A172 (cell line): ENCODE data around the gene SH2D3A. TPM values are rescaled to one million over a fixed set of nuclear protein-coding genes. Genes with fewer than 3 reads are reported as not detected.
"Not testable (repeated sequence)": the region's sequence is repeated elsewhere in the genome, so short reads cannot be mapped to it uniquely, and the experiment has no call there.

Experiments used
- DNase-seq: peaks from one replicate; pipeline ENCODE4 v3.0.0-alpha.2; 2015; ENCODE audit warnings: low spot score
- total RNA-seq: library from RNA; depleted of rRNA; stranded (reverse); fragments of >200 nt; shearing (Covaris generic); gene quantifications from 2 replicates; pipeline ENCODE4 v1.2.3, GENCODE V29; 2014

Gene SH2D3A
- total RNA-seq, 1 experiment from 2014 or later, result not detected

DNA sequence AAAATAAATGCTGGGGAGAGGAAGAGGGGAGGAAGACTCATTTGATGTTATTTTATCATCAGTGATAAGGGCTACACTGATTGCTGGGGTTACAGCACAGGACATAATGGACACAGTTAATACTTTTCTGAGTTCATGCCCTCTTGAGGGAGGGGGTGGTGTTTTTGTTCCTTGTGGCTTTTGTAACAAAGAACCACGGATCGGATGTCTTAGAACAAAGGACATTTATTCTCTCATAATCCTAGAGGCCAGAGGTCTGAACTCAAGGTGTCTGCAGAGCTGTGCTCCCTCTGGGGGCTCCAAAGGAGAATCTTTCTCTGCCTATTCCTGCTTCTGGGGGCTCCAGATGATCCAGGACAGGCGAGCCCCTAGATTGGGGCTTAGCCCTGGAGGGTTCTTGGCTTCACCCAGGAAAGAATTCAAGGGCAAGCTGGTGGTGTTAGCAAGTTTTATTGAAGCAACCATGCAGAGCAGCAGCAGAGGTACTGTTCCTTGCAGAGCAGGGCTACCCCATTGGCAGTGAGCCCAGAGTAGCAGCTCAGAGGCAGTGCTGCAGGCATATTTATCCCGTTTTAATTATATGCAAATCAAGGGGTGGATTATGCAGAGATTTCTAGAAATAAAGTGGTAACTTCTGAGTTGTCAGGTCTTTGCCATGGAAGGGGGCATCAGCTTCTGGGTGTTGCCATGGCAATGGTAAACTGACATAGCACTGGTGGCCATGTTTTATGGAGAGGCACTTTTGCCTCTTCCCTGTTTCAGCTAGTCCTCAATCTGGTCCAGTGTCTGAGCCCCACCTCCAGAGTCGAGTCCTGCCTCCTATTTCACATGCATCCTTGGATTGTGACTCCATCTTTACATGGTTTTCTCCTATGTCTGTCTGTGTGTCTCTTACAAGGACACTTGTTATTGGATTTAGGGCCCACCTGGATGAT lies 23.2 kb upstream of the SH2D3A start:
- no peak for DNase-seq

- DNase-seq, result no peak
Measured at GRCh38 chr19:6788896-6789295, 21.7 kb upstream of the SH2D3A start.

GRCh38 chr19:6787393-6787792 lies 20.2 kb upstream of the SH2D3A start:
- DNase-seq, result no peak

DNA sequence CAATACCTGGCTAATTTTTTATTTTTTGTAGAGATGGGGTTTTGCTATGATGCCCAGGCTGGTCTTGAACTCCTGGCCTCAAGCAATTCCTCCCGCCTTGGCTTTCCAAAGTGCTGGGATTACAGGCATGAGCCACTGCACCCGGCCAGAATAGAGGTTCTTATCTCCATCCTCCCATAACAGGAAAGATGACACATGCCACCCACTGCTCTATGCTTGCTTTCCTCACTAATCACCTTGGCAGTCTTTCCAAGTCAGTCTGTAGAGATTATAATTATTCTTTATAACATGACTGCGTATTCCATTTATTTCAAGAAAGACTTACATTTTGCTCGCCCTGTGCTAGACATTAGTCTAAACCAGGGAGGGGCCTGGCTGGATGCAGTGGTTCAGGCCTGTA lies 12.0 kb upstream of the SH2D3A start:
- DNase-seq, result peak; percentile 84

- DNase-seq, result no peak
Measured at GRCh38 chr19:6778386-6778785, 11.2 kb upstream of the SH2D3A start.

DNA sequence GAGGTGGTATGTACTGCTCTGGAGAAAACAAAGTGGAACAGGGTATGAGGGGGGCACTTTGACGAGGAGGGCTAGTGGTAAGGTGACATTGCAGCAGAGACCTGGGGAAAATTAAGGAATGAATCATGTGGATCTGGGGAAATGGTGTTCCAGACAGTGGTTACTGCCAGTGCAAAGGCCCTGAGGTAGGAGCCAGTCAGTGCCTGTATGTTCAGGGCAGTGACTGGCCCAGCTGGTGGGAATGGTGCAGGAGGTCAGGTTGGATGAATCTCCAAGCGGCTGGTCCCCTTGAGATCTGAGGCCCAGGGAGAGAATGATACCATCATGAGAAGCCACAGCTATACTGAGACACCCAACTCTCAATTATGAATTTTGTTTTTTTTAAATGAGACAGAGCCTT lies 10.2 kb upstream of the SH2D3A start:
- no peak for DNase-seq

DNA sequence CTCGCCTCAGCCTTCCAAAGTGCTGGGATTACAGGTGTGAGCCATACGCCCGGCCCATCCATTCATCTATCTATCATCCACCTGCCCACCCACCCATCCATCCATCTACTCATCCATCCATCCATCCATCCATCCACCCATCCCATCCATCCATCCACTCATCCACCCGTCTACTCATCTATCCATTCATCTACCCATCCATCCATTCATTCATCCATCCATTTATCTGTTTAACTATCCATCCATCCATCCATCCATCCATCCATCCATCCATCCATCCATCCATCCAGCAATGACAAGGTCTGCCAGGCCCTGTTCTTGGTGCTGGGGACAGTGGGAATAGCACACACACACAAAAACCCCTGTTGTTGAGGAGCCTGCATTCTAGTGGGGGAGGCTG lies 9.8 kb upstream of the SH2D3A start:
- DNase-seq, result no peak

DNA sequence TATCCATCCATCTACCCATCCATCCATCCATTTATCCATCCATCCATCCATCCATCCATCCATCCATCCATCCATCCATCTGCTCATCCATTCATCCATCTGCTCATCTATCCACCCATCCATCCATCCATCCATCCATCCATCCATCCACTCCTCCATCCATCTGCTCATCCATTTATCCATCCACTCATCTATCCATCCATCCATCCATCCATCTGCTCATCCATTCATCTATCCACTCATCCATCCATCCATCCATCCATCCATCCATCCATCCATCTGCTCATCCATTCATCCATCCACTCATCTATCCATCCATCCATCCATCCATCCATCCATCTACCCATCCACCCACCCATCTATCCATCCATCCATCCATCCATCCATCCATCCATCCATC lies 8.8 kb upstream of the SH2D3A start:
- not testable (repeated sequence) for DNase-seq

GRCh38 chr19:6774821-6775707 lies 7.8 kb upstream of the SH2D3A start:
- DNase-seq, result no peak

DNA sequence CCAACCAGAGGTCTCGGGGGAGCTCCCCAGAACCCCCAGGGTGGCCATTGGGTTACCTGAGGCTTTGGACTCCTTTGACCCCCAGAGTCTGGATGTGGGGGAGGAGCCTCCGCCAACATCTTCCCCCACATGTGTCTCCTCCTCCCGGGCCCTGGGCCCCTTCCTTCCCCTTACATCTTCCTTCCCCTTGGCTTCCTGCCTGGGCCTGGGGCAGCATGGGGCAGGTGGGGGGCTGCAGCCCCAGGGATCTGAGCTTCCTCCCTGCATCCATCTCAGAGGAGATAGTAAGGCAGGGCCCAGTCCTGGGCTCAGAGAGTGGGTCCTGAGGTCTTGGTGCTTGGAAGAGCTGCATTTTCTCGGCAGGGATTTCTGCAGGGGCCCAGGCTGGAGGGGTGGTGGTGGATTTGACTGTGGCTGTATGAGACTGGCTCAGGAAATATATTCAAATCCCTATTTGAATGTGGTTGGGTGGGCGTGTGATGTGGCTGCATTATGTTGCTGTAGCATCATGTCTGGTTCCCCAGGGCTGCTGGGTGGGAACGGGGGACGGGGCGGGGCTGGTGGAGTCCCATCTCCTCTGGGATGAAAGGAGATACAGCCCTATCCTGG lies 6.2 kb upstream of the SH2D3A start:
- DNase-seq, result no peak

DNA sequence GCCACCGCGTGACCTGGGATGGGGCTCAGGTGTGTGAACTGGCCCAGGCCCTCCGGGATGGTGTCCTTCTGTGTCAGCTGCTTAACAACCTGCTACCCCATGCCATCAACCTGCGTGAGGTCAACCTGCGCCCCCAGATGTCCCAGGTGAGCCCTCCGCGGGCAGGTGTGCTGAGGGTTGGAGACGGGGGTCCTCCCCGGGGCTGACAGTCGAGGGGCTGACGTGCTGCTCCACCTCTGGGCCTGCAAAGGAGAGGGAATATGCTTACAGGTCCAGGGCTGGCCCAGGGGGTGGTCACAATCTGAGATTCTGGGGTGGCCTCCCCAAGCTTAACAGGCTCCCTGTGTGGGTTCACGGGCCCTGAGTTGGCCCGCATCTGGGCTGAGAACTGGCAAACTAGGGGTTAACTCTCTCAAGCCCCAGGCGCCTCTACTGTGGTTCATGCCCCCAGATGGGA lies 5.7 kb upstream of the SH2D3A start:
- no peak for DNase-seq

GRCh38 chr19:6772028-6772865 lies 5.0 kb upstream of the SH2D3A start, which contains the start of gene VAV1:
VAV1 (plus strand) TSS chr19:6772708; CDS start chr19:6772808, 100 bp downstream.
- no peak for DNase-seq

DNA sequence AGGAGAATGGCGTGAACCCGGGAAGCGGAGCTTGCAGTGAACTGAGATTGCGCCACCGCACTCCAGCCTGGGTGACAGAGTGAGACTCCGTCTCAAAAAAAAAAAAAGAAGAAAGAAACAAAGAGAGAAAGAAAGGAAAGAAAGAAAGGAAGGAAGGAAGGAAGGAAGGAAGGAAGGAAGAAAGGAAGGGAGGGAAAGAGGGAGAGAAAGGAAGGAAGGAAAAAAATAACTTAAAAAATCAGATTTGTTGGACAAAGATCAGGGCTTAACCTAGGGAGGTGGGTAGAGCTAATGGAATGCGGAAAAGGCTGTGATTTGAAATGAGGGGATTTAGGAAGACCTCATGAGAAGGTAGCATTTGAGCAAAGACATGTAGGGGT lies 4.4 kb upstream of the SH2D3A start:
- DNase-seq, result not testable (repeated sequence)

- no peak for DNase-seq
Measured at GRCh38 chr19:6769006-6769619, 1.9 kb upstream of the SH2D3A start.

GRCh38 chr19:6768236-6768785 lies 1.1 kb upstream of the SH2D3A start:
- DNase-seq, result no peak

- DNase-seq, result no peak
Measured at GRCh38 chr19:6767081-6767356, 216 bp downstream of the SH2D3A start.

DNA sequence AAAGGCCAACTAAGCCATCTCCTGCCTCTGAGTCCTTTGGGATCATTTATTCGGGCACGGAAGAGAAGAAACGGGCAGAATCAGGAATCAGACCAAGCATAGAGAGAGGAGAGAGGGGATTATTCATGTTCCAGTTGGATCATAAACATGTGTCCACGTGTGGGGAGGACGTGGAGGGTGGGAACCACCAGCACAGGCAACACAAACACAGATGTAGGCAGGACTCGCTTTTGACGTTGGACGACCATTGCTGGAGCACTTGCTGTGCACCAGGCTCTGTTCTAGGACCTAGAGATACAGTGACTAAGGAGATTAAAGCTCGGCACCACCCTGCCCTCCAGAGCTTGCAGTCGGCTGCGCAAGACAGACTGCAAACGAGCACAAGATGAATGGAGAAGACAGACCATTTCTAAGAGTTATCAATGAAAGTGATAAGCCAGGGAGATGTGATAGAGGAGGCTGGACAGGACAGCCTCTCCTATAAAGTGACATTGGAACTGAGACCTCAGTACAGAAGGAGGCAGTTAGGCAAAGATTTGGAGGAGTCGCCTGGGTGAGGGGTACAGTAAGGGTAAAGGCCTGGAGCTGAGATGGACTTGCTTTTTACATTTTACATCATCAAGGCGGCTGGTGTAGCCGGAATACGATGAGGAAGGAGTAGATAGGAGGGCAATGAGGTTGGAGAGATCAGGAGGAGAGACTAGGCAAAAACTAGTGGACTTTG lies 716 bp downstream of the SH2D3A start:
- DNase-seq, result no peak

- peak; percentile 62 for DNase-seq
Measured at GRCh38 chr19:6765738-6766356, 1.4 kb downstream of the SH2D3A start.

GRCh38 chr19:6762253-6762797 lies 4.9 kb downstream of the SH2D3A start:
- DNase-seq, result not testable (repeated sequence)
